B cell (primary cell): Measurements from ENCODE around the gene LRRC7. TPM values are rescaled to one million over a fixed set of nuclear protein-coding genes. Genes with fewer than 3 reads are reported as not detected.
"Not testable (repeated sequence)": the region's sequence is repeated elsewhere in the genome, so short reads cannot be mapped to it uniquely, and the experiment has no call there.

ENCODE experiments used
- ATAC-seq: fragments of 200-7000 bp; cut with Tn5 transposase; one replicate; pipeline ENCODE4 v1.10.0; 2021; ENCODE audit warnings: low read depth, mild to moderate bottlenecking, moderate number of reproducible peaks, moderate library complexity
- CTCF ChIA-PET: fragments of 350-600 bp; sonication (Branson Sonifier 250); formaldehyde crosslinking; loops from one replicate; lab custom pipeline; 2021; ENCODE audit warnings: antibody characterized with exemption, inconsistent platforms; lab: Charles Lee
- POLR2A ChIA-PET: fragments of 350-600 bp; sonication (Branson Sonifier 250); formaldehyde crosslinking; loops from one replicate; lab custom pipeline; 2021; ENCODE audit warnings: antibody characterized with exemption; lab: Charles Lee
- DNase-seq: peaks from one replicate; pipeline ENCODE4 v3.0.0; 2013
- H2AFZ ChIP-seq: 2 replicates; pipeline ENCODE4 v1.6.1; 2012; ENCODE audit warnings: mild to moderate bottlenecking, low read depth, low read length; ENCODE audit not compliant: insufficient read depth, poor library complexity, severe bottlenecking
- H3K27ac ChIP-seq, 2 donors: 1 replicate in 1 of 2; 2 replicates in 1 of 2; pipeline ENCODE4 v1.5.1; 2012 to 2013; ENCODE audit warnings: low read length in 2 of 2, mild to moderate bottlenecking in 2 of 2, moderate library complexity in 1 of 2
- H3K27me3 ChIP-seq, 4 experiments: fragments of 200-600 bp in 1 of 4; sonication (generic) in 1 of 4; replicated peaks in 1 of 4; 1 replicate in 2 of 4; 2 replicates in 2 of 4; pipeline versions ENCODE4 v1.6.1 to v1.7.0; 2013 to 2016; ENCODE audit warnings: low read length in 3 of 4, mild to moderate bottlenecking in 2 of 4, mixed read lengths in 1 of 4, moderate library complexity in 1 of 4; ENCODE audit not compliant: insufficient read depth in 4 of 4, control insufficient read depth in 3 of 4; ENCODE audit errors: control extremely low read depth in 1 of 4
- H3K36me3 ChIP-seq, 2 experiments: replicated peaks in 1 of 2; 1 replicate in 1 of 2; 2 replicates in 1 of 2; pipeline versions ENCODE4 v1.6.1 to v1.7.1; 2013; ENCODE audit warnings: low read length in 1 of 2; ENCODE audit not compliant: insufficient read depth in 2 of 2, control insufficient read depth in 1 of 2; ENCODE audit errors: control extremely low read depth in 1 of 2, extremely low read depth in 1 of 2
- H3K4me1 ChIP-seq, 2 donors: fragments of 200-600 bp in 1 of 2; sonication (generic) in 1 of 2; 1 replicate in 1 of 2; 2 replicates in 1 of 2; pipeline versions ENCODE4 v1.5.1 to v1.6.1; 2013 to 2017; ENCODE audit warnings: low read length in 2 of 2; ENCODE audit not compliant: control insufficient read depth in 2 of 2, insufficient read depth in 2 of 2
- H3K4me2 ChIP-seq: replicated peaks from 2 replicates; pipeline ENCODE3; 2012; ENCODE audit warnings: mild to moderate bottlenecking, low read depth, low read length; ENCODE audit not compliant: poor library complexity, severe bottlenecking
- H3K4me3 ChIP-seq, 5 experiments: fragments of 200-600 bp in 1 of 5; sonication (generic) in 1 of 5; 1 replicate in 3 of 5; 2 replicates in 2 of 5; pipeline versions ENCODE4 v1.5.1 to v1.7.0; 2011 to 2016; ENCODE audit warnings: low read length in 4 of 5, mild to moderate bottlenecking in 4 of 5, low read depth in 2 of 5, control low read depth in 1 of 5, moderate library complexity in 1 of 5; ENCODE audit not compliant: insufficient read depth in 1 of 5; ENCODE audit errors: control extremely low read depth in 1 of 5, extremely low read depth in 1 of 5
- H3K79me2 ChIP-seq: fragments of 200-600 bp; sonication (generic); one replicate; pipeline ENCODE4 v1.6.0; 2016; ENCODE audit warnings: low read length; ENCODE audit not compliant: control insufficient read depth, insufficient read depth
- H3K9ac ChIP-seq: fragments of 200-600 bp; sonication (generic); 2 replicates; pipeline ENCODE4 v1.6.1; 2017; ENCODE audit warnings: mild to moderate bottlenecking, low read length, moderate library complexity
- H3K9me3 ChIP-seq, 3 donors: one replicate each; pipeline versions ENCODE4 v1.6.1 to v1.7.1; 2013; ENCODE audit warnings: low read length in 2 of 3; ENCODE audit not compliant: control insufficient read depth in 2 of 3, insufficient read depth in 1 of 3; ENCODE audit errors: control extremely low read depth in 1 of 3
- H4K20me1 ChIP-seq: 2 replicates; pipeline ENCODE4 v1.6.0; 2012; ENCODE audit warnings: mild to moderate bottlenecking, low read length; ENCODE audit not compliant: insufficient read depth, control insufficient read depth, poor library complexity, severe bottlenecking
- H3K27ac Mint-ChIP-seq: one replicate; pipeline ENCODE4 v1.8.0; 2021; ENCODE audit warnings: mixed read lengths
- H3K27me3 Mint-ChIP-seq: one replicate; pipeline ENCODE4 v1.8.0; 2021; ENCODE audit warnings: mixed read lengths
- H3K4me1 Mint-ChIP-seq: one replicate; pipeline ENCODE4 v1.8.0; 2021; ENCODE audit warnings: mixed read lengths
- H3K4me3 Mint-ChIP-seq: one replicate; pipeline ENCODE4 v1.8.0; 2021; ENCODE audit warnings: mixed read lengths
- H3K9me3 Mint-ChIP-seq: one replicate; pipeline ENCODE4 v1.8.0; 2022; ENCODE audit warnings: mixed read lengths; ENCODE audit not compliant: insufficient read depth
- CTCF ChIP-seq: fragments of 200-600 bp; IDR thresholded peaks from one replicate; pipeline ENCODE4 v1.8.0; 2022; ENCODE audit warnings: antibody characterized with exemption, mild to moderate bottlenecking
- EZH2 ChIP-seq: IDR thresholded peaks from 2 replicates; pipeline ENCODE4 v1.6.1; 2012; ENCODE audit warnings: borderline replicate concordance, low read depth, mild to moderate bottlenecking, moderate library complexity, low read length; ENCODE audit not compliant: insufficient read depth, poor library complexity, severe bottlenecking
- WGBS: methylation state at CpG from one replicate; pipeline ENCODE4 v1.1.5; 2013; ENCODE audit warnings: missing lambda C conversion rate; ENCODE audit not compliant: insufficient coverage; 5-methylcytosine and 5-hydroxymethylcytosine counted together
- intact Hi-C: fragments of 100-400 bp; cut with micrococcal nuclease; formaldehyde crosslinking; loops from one replicate; pipeline ENCODE4 v1.10.0; 2022
- polyA plus RNA-seq: library from polyadenylated mRNA; depleted of rRNA; stranded (reverse); fragments of >200 nt; gene quantifications from 2 replicates; pipeline ENCODE4 v1.2.3, GENCODE V29; 2012
- total RNA-seq, 2 donors: library from RNA; stranded (reverse); fragments of 120-200 nt in 1 of 2; gene quantifications; 1 replicate in 1 of 2; 2 replicates in 1 of 2; pipeline versions ENCODE4 v1.2.3 to v1.2.4, GENCODE V29; 2013 to 2022

Gene LRRC7
- total and polyA plus RNA-seq, 2 donors (not counting 1 experiment from before 2014, with no cell fraction given), result not detected

GRCh38 chr1:69952676-69953075 is 385.0 kb downstream of the LRRC7 start:
- TF ChIP-seq EZH2 (no peak), CTCF (no peak)
- Mint-ChIP-seq H3K4me1 (no peaks in the 10 kb centered on the region), H3K27me3 (no peaks in the 10 kb centered on the region), H3K27ac (no peak overlapping the region), H3K9me3 (no peaks in the 10 kb centered on the region), H3K4me3 (no peak overlapping the region)
- no peak for DNase-seq
- ChIA-PET CTCF (no interaction called here), POLR2A (no interaction called here)
- Histone ChIP-seq H3K27ac (no peak overlapping the region), H3K36me3 (no peaks in the 10 kb centered on the region), H4K20me1 (no peaks in the 10 kb centered on the region), H2AFZ (no peak overlapping the region), H3K27me3 (no peaks in the 10 kb centered on the region), H3K4me2 (no peak overlapping the region), H3K79me2 (no peaks in the 10 kb centered on the region), H3K9me3 (no peaks in the 10 kb centered on the region), H3K9ac (no peak overlapping the region), H3K4me1 (no peaks in the 10 kb centered on the region), H3K4me3 (no peak overlapping the region)
- no peak for ATAC-seq
- no CpG with 5 or more reads among the region's 1 CpG for WGBS
- intact Hi-C loops, result no loop called here

GRCh38 chr1:69962452-69962851 is 394.7 kb downstream of the LRRC7 start:
- POLR2A ChIA-PET, H3K9me3 ChIP-seq, H3K36me3 ChIP-seq, H3K4me2 ChIP-seq, H3K4me3 ChIP-seq, H2AFZ ChIP-seq, H3K4me1 ChIP-seq, H4K20me1 ChIP-seq, H3K9ac ChIP-seq, ATAC-seq, H3K27ac ChIP-seq, H3K9me3 Mint-ChIP-seq, H3K27ac Mint-ChIP-seq, H3K27me3 Mint-ChIP-seq, H3K4me1 Mint-ChIP-seq, H3K27me3 ChIP-seq, intact Hi-C loops, DNase-seq, H3K79me2 ChIP-seq, CTCF ChIA-PET, H3K4me3 Mint-ChIP-seq: not testable (repeated sequence)
- WGBS, result no CpG with 5 or more reads among the region's 2 CpGs
